ENCODE results near the gene GDPD3. TPM values are rescaled to one million over a fixed set of nuclear protein-coding genes. Genes with fewer than 3 reads are reported as not detected.

GDPD3 gene
- total and polyA plus RNA-seq, 10 of the 15 experiments (the other 5 are each of a cell fraction or from before 2014, with no cell fraction given), result 0.29 to 3.3 (median 0.97) TPM

DNA sequence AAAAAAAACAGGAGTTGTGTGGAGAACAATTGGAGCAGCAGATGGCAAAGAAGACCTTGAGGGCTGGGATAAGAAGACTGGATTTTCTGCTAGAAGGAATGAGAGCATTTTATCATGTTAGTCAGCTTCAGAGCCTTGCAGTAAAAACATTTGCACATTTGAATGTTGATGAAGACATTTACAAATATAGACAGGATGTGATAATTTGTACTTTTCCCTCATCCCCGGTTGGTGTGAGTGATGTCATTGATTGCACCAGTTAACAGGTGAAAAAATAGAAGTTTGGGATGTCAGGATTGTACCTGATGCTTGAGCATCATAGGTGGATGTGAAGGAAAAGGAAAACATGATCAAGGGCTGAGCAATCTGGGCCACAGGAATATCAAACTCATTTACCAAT lies 32.3 kb upstream of the GDPD3 start (continued):
- TF ChIP-seq, protein P1, sequence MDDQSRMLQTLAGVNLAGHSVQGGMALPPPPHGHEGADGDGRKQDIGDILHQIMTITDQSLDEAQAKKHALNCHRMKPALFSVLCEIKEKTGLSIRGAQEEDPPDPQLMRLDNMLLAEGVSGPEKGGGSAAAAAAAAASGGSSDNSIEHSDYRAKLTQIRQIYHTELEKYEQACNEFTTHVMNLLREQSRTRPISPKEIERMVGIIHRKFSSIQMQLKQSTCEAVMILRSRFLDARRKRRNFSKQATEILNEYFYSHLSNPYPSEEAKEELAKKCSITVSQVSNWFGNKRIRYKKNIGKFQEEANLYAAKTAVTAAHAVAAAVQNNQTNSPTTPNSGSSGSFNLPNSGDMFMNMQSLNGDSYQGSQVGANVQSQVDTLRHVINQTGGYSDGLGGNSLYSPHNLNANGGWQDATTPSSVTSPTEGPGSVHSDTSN (IDR thresholded peaks at IDR 0.05; ENCODE audit: insufficient replicate concordance, low read depth, low read length), result no peak
- TF ChIP-seq EP300 (IDR thresholded peaks at IDR 0.05; ENCODE audit: borderline replicate concordance in 1 of 2, control insufficient read depth in 1 of 2, low read depth in 2 of 2, low read length in 2 of 2) (no peak), CREM (IDR thresholded peaks at IDR 0.05; ENCODE audit: low read depth) (no peak), KDM1A (IDR thresholded peaks at IDR 0.05; ENCODE audit: borderline replicate concordance) (no peak), SMARCA5 (IDR thresholded peaks at IDR 0.05) (no peak)
- TF ChIP-seq, protein P2, sequence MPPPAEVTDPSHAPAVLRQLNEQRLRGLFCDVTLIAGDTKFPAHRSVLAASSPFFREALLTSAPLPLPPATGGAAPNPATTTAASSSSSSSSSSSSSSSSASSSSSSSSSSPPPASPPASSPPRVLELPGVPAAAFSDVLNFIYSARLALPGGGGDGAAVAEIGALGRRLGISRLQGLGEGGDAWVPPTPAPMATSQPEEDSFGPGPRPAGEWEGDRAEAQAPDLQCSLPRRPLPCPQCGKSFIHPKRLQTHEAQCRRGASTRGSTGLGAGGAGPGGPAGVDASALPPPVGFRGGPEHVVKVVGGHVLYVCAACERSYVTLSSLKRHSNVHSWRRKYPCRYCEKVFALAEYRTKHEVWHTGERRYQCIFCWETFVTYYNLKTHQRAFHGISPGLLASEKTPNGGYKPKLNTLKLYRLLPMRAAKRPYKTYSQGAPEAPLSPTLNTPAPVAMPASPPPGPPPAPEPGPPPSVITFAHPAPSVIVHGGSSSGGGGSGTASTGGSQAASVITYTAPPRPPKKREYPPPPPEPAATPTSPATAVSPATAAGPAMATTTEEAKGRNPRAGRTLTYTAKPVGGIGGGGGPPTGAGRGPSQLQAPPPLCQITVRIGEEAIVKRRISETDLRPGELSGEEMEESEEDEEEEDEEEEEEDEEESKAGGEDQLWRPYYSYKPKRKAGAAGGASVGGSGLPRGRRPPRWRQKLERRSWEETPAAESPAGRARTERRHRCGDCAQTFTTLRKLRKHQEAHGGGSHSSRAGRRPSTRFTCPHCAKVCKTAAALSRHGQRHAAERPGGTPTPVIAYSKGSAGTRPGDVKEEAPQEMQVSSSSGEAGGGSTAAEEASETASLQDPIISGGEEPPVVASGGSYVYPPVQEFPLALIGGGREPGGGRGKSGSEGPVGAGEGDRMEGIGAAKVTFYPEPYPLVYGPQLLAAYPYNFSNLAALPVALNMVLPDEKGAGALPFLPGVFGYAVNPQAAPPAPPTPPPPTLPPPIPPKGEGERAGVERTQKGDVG (CRISPR knock-in tag; IDR thresholded peaks at IDR 0.05), result no peak
- TF ChIP-seq, protein P3, sequence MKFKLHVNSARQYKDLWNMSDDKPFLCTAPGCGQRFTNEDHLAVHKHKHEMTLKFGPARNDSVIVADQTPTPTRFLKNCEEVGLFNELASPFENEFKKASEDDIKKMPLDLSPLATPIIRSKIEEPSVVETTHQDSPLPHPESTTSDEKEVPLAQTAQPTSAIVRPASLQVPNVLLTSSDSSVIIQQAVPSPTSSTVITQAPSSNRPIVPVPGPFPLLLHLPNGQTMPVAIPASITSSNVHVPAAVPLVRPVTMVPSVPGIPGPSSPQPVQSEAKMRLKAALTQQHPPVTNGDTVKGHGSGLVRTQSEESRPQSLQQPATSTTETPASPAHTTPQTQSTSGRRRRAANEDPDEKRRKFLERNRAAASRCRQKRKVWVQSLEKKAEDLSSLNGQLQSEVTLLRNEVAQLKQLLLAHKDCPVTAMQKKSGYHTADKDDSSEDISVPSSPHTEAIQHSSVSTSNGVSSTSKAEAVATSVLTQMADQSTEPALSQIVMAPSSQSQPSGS (IDR thresholded peaks at IDR 0.05; ENCODE audit: low read length), result no peak
